Fibroblast of lung (primary cell): Measurements from ENCODE around the gene GTPBP3.

Source experiments
- CTCF ChIP-seq, 2 donors: IDR thresholded peaks in 1 of 2; conservative IDR thresholded peaks in 1 of 2; 1 replicate in 1 of 2; 2 replicates in 1 of 2; pipeline ENCODE4 v1.5.1; 2011 to 2012; ENCODE audit warnings: low read length in 2 of 2, control low read depth in 1 of 2, inconsistent platforms in 1 of 2, low read depth in 1 of 2, mild to moderate bottlenecking in 1 of 2
- EZH2 ChIP-seq: IDR thresholded peaks from 2 replicates; pipeline ENCODE4 v1.5.1; 2012; ENCODE audit warnings: low read length, control low read depth, mild to moderate bottlenecking; ENCODE audit errors: missing control alignments

- TF ChIP-seq CTCF (conservative IDR thresholded peaks at IDR 0.05 in 1 of 2, IDR thresholded peaks at IDR 0.05 in 1 of 2; ENCODE audit: low read depth in 1 of 2, low read length in 2 of 2) (no peak), EZH2 (no peak)
Observed at GRCh38 chr19:17353386-17353785, 16.0 kb downstream of the GTPBP3 start.
